ENCODE measurements around the gene ULK4.

GRCh38 chr3:41711651-41712050 is 250.3 kb downstream of the ULK4 start:
- TF ChIP-seq CTCF (IDR thresholded peaks at IDR 0.05) = no peak
- TF ChIP-seq POLR2A (IDR thresholded peaks at IDR 0.05) = no peak

Data from lower leg skin (tissue), 3 donors.